AML-193 (cell line): ENCODE results near the gene HSBP1L1.

Source experiments
- DNase-seq, 2 experiments: peaks; one replicate each; lab custom pipeline; 2025; lab: John Stamatoyannopoulos, UW

Gene HSBP1L1

DNA sequence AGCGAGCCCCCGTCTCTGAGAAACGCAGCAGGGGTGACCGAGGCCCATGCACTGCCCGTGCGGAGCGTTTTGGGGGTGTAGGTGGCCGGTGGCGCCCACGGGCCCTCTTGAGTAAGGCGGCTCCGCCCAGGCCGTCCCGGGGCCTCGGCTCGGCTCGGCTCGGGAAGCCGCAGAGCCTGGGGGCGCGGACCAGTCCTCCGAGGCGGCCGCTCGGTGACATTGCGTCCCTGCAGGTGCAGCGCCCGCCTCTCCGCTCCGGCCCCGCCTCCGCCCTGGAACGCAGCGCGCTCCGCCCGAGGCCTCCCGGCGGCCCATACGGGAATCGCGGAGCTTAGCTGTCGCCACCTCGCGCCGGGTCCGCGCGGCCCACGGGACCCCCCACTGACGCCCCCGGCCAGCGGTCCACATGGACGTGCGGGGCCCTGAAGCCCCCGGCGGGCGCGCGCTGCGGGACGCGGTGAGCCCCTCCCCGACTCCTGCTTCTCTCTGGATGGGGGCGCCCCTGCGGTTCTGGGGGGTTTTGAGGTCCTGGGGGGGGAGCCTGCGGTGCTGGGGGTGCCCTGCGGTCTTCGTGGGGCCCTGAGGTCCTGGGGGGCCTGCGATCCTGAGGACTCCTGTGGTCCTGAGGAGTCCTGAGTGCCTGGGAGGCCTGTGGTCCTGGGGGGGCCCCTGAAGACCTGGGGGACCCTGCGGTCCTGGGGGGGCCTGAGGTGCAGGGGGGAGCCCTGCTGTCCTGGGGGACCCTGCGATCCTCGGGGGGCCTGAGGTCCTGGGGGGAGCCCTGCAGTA lies at the start of gene HSBP1L1:
TSS of gene HSBP1L1 (plus strand) at position 314 of the 789 bp plus-strand sequence. CDS start at position 407, 93 bp downstream.
- no peak for DNase-seq

DNA sequence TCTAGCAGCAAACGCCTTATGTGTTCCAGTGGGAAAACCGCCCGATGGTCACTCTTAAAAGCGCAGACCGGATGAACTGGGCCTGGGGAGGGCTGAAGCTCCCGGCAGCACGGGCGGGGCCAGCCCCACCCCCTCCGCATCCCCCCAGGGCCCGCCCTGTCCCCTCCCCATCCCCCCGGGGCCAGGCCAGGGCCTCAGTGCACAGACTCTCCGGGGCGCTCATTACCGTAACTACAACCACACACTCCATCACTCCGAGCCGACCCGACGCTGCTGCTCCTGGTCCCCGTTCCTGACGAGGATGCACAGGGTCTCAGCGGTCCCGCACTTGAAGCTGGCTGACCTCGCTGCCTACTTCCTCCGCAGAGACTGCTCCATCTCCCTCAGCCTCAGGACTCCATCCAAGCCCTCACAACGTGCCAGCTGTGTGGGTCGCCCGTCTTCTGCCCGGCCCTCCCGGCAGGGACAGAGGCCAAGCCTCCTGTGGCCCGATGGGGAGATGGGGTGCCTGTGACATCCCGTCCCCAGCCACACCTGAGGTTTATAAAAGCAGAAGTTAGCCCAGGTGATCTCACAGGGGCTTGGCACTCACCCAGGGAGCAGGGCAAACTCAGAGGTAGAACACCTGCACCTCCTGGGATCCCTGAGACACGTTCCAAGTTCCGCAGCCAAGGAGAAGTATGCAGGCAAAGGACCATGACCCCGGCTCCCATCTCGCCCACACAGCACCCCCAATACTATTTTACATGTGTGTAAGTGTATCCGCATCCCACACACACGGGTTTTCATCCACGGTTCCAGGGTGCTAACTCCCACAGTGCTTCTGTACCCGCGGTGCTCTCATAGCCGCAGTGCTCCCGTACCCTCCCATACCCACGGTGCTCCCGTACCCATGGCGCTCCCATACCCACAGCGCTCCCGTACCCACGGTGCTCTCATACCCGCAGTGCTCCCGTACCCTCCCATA lies 49.0 kb upstream of the HSBP1L1 start:
- DNase-seq = no peak

DNA sequence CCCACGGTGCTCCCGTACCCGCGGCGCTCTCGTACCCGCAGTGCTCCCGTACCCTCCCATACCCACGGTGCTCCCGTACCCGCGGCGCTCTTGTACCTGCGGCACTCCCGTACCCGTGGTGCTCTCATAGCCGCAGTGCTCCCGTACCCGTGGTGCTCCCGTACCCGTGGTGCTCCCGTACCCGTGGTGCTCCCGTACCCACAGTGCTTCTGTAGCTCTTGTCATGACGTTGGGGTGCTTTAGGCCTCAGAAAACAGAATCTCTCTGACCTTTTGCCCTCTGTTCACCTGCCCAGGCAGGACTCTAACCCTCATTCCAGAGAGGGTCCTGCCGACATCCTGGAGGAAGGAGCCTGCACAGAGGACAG lies 48.3 kb upstream of the HSBP1L1 start:
- DNase-seq = no peak

DNA sequence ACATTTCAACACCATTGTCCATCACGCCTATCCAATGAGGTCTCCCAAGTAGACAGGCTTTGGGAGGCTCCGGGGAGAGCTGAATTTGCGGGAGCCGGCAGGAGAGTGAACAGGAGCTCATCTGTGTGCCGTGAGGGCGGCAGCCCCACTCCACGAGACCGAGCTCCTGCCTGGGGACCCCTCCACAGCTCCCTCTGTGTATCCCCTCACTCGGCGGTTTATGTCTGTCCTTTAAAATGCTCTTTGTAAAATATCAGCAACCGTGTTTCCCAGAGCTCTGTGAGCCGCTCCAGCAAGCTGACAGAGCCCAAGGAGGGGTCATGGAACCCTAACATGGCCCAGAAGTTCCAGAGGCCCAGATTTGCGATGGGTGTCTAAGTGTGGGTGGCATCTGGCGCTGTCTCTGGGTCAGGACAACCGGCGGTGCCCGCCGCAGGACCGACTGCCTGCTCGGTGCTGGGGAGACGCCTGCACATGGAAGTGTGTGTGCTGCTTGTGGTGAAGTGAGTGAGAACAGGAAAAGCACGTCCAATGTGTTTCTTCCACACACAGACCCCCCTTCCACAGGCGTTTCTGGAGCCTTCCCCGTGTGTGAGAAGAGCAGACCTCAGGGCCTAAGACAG lies 47.8 kb upstream of the HSBP1L1 start:
- no peak for DNase-seq

DNA sequence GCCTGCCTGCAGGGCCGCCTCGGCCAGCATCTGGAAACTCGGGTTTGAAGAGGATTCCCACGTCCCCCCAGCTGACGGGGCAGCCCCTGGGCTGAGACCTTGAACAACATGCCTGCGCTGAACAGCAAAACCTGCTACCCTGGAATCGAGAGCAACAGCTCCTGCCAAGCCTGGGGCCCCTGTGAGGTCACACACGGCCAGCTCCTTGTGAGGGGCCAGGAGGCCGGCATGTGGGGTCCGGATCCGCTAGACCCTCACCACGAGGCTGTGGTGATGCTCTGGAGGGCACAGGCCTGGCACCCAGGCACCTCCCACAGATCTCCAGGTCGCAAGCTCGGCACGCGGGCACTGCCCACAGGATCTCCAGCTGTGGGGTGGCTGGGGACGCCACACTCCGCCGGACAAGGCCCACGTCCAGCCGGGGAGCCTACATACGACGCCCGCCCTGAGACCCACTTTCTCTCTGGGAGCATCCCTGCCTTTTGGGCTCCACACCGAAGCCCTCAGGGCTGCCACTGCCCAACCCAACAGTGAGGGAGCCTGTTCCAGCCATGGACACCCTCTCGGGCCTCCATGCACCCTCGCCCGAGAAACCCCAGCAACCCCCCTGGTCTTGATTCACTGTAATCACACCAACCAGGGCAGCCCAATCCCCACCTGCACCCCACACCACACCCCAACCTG lies 47.1 kb upstream of the HSBP1L1 start:
- DNase-seq = no peak

DNA sequence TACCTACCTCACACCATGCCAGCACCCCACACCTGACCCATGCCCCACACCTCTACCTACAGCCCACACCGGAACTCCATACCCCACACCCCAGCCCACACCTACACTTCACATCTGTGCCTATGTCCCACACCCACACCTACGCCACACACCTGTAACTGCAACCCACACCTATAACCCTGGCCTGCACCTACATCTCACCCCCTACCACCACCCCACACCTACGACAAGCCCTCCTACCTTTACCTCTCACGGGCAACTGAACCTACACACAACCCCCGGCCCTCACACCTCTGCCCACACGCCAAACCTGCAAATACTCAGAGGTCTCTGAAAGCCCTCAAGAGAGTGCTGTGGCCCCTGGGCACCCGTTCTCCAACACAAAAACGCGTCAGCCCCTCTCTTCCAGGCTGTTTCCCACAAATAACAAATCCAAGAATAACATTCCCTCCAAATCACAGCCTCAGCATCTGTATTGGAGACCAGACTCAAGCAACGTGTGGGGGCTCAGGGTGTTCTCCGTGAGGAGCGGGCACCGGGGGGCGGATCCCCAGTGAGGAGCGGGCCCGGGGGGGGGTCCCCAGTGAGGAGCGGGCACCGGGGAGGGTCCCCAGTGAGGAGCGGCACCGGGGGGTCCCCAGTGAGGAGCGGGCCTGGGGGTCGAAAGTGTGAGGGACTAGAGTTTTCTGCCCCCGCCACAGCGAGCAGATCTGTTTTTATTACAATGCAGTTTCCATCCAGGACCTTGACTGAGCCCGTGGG lies 46.4 kb upstream of the HSBP1L1 start:
- no peak for DNase-seq

DNA sequence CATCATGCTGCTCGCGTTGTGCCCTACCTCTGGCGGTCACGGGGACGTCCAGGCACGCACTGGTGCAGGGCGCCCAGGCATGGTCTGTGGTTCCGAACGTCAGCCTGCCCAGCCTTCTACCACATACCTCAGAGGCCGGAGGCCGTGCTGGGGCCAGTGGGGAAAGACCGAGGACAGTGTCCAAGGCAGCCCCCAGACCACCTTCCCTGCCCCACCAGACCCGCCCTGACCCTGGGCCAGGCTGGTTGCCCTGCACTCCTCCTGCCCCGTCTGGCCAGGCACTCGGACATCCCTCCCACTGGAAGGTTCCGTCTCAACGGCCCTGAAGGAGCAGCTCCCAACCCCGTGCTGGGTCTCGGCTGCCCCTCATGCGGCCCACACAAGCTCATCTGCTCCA lies 45.8 kb upstream of the HSBP1L1 start:
- no peak for DNase-seq

DNA sequence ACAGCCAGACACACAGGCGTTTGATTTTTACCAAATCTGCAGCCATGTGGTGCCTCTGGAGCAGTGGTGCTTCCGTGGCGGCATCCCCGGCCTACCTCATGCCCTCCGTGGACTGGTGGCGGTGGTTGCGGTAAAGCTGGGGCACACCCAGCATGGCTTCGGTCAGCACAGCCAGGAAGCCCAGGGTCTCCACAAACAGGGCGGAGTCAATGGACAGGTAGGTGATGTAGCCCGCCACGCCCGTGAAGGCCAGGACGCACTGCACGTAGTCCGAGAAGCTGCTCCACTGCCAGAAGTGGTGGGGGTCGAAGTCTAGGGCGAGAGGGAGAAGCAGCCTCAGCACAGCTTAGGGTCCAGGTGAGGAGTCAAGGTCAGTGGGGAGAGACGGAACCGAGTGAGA lies 45.4 kb upstream of the HSBP1L1 start:
- DNase-seq = no peak

DNA sequence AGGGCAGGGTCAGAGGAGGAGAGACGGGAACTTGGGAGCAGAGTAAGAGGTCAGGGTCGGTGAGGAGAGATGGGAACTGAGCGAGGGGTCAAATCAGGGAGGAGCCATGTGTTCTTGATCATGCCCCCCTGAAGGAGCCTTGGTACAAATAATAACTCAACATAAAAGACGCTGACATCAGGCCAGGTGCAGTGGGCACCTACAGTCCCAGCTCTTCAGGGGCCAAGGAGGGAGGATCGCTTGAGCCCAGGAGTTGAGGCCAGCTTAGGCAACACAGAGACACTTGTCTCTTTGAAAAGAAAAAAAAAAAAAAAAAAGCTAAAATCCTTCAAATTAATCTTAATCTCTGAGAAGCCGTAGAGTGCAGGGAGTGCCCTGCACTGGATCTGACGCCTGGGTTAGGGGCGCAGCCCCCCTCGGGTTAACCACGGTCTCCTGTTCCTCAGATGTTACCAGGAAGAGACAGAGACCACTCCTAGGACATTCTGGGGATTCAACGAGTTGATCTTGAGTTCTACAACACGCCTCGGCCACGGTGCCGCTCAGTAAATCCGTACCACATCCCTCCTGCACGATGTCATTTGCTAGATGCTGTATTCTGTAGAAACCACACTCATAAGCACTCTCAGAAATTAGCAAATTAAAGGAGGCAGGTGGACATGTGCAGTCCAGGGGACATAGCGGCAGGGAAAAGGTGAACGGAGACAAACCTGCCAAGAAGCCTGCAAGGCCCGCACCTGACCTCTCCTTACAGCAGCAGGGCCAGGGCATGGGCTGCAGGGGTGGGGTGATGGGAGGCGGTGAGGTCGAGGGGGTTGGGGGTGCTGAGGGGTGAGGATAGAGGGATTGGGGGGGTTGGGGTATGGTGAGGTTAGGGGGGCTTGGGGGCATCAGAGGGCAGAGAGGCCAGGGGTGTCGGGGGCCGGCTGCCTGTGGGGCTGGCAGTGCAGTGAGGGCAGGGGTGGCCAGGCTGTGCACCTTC lies 42.2 kb upstream of the HSBP1L1 start:
- no peak for DNase-seq

DNA sequence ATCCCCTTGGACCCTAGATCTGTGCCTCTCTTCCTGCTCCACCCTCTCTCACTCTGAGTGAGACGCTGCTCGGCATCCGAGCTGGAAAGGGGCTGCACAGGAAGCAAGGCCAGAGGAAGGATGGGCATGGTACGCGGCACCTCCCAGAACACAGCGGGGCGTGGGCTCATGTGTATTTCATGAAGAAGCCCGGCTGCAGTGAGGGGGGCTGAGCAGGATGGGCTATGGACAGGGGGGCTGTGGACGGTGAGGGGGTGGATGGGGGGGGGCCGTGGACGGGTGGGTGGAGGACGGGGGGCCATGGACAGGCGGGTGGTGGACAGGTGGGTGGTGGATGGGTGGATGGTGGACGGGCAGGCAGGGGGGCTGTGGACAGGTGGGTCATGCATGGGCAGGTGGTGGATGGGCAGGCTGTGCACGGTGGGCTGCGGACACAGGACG lies 41.5 kb upstream of the HSBP1L1 start:
- DNase-seq = no peak

DNA sequence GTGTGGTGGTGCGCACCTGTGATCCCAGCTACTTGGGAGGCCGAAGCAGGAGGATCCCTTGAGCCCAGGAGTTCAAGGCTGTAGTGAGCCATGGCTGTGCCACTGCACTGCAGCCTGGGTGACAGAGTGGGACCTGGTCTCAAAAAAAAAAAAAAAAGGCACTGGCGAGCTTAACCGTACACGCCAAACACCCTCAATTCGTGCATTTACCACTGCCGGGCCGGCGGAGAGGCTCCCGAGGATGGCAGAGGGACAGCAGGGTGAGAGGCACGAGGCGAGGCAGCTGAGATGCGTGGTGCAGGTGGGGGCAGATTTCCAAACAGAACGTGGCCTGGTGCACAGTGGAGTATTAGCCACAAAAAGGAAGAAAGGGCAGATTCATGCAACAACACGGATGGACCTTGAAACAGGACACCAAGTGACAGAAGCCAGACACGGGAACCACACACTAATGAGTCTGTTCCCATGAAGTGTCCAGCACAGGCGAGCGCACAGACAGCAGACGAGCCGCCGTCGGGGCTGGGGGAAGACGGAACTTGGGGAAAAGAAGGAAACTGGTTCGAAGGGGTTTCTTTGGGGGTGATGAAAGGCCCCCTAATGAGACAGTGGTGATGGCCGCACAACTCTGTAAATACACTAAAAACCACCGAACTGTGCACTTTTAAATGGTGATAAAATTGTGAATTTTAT lies 40.4 kb upstream of the HSBP1L1 start:
- no peak for DNase-seq

DNA sequence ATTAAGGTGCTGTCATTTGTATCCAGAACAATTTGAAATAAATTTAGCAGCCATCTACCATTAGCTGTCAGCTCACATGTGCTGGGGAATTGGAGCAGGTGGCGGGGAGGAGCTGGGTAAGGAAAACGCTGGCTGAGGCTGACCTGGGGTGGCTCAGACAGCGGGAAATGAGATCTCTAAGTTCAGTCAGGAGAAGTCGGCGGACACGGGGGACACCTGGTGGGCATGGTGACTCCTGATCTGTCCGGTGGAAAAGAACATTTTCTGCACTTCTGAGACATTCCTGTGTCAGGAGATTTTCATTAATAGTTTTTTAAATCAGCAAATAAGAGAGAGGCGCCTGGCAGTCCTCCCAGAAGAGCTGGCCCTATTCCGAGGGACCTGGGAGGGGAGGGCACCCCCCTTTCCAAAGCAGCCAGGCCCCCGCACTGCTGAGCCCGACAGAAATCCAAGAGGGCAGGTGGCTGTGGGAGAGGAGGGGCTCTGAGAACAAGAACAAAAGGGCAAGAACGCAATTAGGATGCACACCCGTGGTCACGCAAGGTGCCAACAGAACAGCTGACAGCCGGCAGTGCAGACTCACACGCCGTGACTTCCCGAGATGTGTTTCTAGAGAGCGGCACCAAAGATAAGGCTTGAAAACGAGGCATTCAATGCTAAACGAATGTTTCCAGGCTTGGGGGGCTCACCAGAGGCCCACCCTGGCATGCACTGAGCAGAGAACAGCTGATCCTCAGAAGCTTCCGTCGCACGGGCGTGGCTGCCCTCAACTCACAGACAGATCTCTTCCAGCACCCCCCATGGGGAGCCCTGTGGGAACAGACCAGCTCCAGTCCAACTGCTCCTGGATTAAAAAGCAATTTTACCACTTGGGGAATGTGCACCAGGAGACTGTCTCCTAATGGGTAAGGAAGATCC lies 39.4 kb upstream of the HSBP1L1 start:
- no peak for DNase-seq

DNA sequence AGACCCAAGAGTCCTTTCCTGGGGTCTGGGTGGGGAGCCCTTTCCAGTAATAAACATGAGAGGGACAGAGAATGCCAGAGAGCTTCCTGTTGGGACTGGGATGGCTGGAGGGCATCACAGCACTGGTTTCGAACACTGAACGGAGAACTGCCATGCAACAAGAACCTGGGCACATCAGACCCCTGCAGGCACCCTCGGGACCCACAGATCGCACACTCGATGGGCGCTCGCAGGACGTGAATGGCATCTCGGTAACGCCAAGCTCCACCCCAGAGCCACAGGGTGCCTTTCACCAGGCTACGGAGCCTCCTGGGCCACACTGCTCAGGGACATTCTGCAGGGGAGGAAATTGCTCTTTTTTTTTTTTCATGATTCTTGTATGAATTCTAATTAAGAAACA lies 38.1 kb upstream of the HSBP1L1 start:
- no peak for DNase-seq

DNA sequence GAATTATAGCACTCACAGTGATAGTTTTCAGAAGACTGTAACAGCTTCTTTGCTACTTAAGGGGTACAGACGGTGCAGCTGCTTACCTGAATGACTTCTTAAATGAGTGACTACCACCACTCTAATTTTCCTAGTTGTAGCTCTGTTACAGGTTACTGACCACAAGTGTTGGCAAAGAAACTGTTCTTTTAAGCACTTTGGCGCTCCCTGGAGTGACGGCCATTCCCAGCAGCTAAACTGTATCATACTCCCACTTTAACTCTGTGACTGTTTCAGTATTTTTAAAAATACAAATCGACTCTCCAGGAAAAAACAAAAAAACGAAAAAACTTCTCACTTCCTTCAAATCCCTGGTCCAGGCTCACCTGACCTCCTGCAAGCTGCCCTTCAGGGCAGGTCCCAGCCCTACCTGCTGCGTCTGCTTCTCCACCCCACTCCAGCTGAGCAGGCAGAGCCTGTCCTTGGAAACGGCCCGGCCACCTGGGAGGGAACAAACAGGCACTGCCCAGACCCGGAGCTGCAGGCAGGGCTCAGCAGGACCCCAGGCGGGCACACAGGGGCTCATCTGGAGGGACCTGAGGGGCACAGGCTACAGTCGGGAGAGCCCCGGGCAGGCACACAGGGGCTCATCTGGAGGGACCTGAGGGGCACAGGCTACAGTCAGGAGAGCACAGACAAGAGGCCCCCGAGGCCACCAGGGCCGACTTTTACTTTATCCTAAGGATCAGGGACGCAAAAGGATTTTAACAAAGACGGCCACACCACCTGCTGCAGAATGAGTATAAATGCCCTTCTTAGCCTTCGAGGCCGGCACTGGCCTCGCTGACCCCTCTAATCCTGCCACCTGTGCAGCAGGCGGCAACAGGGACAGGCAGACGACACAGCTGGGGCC lies 37.5 kb upstream of the HSBP1L1 start:
- DNase-seq = no peak

DNA sequence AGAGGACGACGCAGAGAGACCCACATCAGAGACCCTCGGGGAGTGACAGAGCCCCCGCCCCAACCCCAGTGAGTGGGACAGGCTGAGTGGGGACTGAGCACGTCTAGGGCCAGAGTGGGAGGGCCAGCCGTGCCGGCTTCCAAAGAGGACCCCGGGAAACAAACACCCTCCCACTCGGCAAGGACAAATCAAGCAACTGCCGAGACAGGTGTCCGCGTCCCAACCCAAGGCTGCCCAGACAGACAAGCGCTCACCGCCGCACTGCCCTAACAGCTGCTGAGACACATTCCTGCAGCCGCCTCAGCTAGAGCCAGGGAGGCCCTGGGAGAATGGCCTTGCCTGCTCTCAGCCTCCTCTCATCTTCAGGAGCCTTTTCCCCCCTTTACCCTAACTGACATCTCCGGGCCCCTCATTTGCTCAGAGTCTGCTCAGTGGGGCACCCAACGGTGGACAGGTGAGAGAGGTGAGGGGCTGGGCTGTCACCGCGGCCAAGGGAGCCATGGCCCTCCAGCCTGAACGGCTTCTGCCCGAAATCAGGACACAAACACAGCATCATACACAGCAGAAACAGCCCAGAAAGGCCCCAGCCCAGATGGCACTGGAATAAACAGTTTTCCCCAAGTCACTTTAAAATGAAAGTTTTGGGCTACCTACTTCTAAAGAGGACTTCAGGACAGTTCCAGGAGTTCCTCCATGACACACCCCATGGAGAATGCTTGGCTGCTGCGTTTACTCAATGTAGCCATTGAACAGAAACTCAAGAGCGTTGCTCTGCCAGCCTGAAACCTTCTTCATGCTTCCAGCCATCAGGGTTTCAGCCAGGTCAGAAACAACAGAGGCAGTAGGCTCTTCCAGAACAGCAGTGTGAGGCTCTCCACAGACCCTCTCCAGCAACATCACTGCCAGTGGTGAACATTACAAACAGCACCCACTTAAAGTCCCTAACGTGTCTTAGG lies 36.6 kb upstream of the HSBP1L1 start:
- no peak for DNase-seq

DNA sequence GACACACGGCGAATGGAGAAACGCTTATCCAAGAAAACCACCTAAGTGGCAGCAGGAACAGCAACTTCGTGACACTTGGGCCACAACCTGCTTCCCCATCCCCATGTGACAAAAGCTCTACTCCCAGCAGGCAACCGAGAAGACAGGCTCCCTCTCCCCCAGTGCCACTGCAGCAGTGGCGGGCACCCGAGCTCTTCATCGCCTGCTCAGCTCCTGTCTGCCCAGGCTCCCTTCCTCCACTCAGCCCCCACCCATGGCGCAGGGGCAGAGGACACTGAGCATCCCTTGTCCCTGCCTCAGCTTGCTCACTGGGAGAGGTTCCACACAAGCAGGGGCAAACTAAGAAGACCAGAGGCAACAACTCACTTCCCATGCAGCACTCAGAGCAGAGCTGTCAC lies 35.9 kb upstream of the HSBP1L1 start:
- DNase-seq = no peak
